HG03342 (cell line): ENCODE results near the gene DEAF1.

ENCODE experiments used
- ATAC-seq: cut with Tn5 transposase; IDR thresholded peaks from one replicate; pipeline ENCODE4 v1.9.1; 2021; ENCODE audit warnings: mild to moderate bottlenecking, moderate library complexity; ENCODE audit not compliant: unreplicated experiment

The DEAF1 gene

GRCh38 chr11:721741-722345, 26.8 kb upstream of the DEAF1 start:
- ATAC-seq, result no peak

GRCh38 chr11:721247-721740, 26.3 kb upstream of the DEAF1 start:
- ATAC-seq, result no peak

- ATAC-seq, result no peak
Observed at GRCh38 chr11:720642-721246, 25.7 kb upstream of the DEAF1 start.

- ATAC-seq, result no peak
Observed at GRCh38 chr11:720017-720641, 25.1 kb upstream of the DEAF1 start.

- no peak for ATAC-seq
Observed at GRCh38 chr11:719214-720016, 24.4 kb upstream of the DEAF1 start.

GRCh38 chr11:714436-714835, 19.4 kb upstream of the DEAF1 start:
- no peak for ATAC-seq

GRCh38 chr11:709109-709997, 14.3 kb upstream of the DEAF1 start:
- ATAC-seq, result no peak

GRCh38 chr11:708511-708910, 13.5 kb upstream of the DEAF1 start:
- no peak for ATAC-seq

- ATAC-seq, result no peak
Observed at GRCh38 chr11:707817-708420, 12.9 kb upstream of the DEAF1 start.

GRCh38 chr11:706957-707816, 12.2 kb upstream of the DEAF1 start:
- ATAC-seq, result no peak

- ATAC-seq, result no peak
Observed at GRCh38 chr11:706439-706956, 11.5 kb upstream of the DEAF1 start.

- ATAC-seq, result no peak
Observed at GRCh38 chr11:705646-706438, 10.8 kb upstream of the DEAF1 start, which contains the start of gene EPS8L2. TSS of gene EPS8L2 (plus strand) at chr11:706231. CDS start at chr11:709408, 3,177 bp downstream.

GRCh38 chr11:704781-705645, 10.0 kb upstream of the DEAF1 start:
- no peak for ATAC-seq

GRCh38 chr11:704228-704674, 9.2 kb upstream of the DEAF1 start:
- no peak for ATAC-seq

- no peak for ATAC-seq
Observed at GRCh38 chr11:703506-703905, 8.5 kb upstream of the DEAF1 start.

GRCh38 chr11:702462-703461, 7.7 kb upstream of the DEAF1 start:
- ATAC-seq, result no peak
